HG03354 (cell line): ENCODE results near the gene HOXC10.

Experiments used
- ATAC-seq: cut with Tn5 transposase; IDR thresholded peaks from one replicate; pipeline ENCODE4 v1.9.1; 2021; ENCODE audit warnings: mild to moderate bottlenecking; ENCODE audit not compliant: unreplicated experiment, poor library complexity, severe bottlenecking

The HOXC10 gene

DNA sequence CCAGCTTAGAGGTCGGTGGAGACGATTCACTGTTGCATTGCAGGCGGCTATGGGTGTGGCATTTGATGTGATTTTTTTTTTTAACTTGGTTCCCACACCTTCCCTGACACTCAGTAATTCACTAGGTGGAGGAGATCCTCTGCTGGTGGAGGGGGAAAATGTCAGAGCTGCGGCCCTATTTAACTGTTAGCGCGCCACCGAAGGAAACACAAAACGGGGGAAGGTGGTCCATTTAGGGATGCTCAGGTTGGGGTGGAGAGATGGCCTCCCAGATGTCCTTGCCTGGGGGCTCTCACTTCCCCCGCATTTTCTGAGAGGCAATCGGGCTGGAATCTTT lies 34.5 kb upstream of the HOXC10 start:
- no peak for ATAC-seq

DNA sequence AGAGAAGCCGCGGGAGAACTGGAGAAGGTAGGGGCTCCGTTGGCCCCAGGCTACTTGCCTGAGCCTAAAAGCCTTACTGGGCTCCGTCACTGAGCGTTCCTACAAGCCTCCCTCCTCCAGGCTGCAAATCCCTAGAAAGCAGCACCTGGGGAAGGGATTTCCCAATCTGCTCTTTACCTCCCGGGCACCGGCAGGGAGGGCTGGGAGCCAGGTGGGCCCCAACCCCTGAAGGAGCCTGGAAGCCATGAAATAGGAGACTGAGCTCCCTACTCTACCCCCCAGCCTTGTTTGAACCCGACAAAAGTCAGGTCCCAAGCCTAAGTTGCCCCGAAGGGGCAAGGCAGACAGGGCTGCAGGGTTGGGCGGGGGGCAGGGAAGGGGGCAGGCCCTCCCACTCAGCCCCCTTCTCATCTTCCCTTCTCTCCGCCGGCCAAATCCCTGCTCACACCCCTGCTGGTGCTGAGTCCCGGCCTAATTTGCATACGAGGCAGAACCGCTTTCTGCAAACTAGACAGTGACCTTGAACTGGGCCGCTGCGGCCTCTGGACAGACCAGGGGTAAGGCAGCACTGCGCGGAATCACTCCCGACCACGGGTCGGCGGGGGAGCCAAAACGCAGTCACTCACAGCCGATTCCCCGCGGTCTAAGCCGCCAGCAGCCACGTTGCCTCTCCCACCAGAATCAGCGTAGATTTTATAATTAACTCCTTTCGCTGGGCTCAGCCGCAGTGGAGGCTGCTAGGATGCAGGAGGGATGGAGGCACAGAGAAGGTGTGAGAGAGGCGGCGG lies 34.0 kb upstream of the HOXC10 start:
- ATAC-seq: no peak

GRCh38 chr12:53951577-53952334 lies 33.2 kb upstream of the HOXC10 start:
- no peak for ATAC-seq

DNA sequence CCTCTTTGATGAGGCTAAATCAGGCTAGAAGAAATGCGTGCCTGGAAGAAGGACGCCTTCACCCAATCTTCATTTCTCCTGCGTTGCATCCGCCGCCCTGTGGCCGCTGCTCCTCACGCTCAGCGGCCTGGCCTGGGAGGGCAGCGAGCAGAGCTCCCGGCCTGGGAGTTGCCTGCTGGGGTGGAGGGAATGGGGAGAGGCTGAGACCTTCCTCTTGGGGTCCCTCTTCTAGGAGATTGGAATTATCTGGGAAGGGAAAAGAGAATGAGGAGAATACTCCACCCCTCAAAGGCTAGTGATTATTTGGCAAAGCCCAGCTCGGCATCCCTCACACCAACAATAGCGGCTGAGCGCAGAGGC lies 32.6 kb upstream of the HOXC10 start:
- ATAC-seq: no peak

GRCh38 chr12:53952871-53953734 lies 31.8 kb upstream of the HOXC10 start:
- ATAC-seq: no peak

GRCh38 chr12:53953831-53954693 lies 30.9 kb upstream of the HOXC10 start:
- ATAC-seq: no peak

DNA sequence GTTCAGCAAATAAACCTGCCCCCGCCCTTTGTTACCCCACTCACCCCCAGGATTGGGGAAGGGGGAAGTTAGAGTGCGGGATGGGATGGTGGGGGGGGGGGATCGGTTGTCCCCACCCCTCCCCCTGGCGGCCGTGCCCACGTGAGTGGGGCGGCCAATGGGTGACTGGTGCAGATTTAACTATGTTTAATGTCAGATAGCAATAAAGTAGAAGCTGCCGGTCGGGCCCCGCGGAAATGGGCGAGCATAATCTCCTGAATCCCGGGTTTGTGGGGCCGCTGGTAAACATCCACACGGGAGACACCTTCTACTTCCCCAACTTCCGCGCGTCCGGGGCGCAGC lies 30.3 kb upstream of the HOXC10 start, which contains the start of gene HOXC12:
Gene HOXC12 (plus strand): TSS at position 210 of the 342 bp plus-strand sequence. CDS start 27 bp downstream, at position 237.
- no peak for ATAC-seq

DNA sequence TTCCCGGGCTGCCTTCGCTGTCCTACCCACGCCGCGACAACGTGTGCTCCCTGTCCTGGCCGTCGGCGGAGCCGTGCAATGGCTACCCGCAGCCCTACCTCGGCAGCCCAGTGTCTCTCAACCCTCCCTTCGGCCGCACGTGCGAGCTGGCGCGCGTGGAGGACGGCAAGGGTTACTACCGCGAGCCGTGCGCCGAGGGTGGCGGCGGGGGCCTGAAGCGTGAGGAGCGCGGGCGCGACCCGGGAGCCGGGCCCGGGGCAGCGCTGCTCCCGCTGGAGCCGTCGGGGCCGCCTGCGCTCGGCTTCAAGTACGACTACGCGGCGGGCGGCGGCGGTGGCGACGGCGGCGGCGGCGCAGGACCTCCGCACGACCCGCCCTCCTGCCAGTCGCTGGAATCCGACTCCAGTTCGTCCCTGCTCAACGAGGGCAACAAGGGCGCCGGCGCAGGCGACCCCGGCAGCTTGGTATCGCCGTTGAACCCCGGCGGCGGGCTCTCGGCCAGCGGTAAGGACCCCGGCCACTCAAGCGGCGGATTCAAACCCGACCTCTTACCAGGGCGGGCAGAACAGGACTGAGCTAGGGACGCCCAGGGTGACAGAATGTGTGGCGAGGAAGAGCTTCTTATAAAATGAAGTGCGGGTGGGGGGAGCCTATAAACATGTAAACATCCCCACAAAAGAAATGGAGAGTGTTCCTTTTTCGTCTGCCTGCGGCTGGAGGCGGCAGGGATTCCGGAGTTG lies 29.7 kb upstream of the HOXC10 start:
- ATAC-seq: no peak

DNA sequence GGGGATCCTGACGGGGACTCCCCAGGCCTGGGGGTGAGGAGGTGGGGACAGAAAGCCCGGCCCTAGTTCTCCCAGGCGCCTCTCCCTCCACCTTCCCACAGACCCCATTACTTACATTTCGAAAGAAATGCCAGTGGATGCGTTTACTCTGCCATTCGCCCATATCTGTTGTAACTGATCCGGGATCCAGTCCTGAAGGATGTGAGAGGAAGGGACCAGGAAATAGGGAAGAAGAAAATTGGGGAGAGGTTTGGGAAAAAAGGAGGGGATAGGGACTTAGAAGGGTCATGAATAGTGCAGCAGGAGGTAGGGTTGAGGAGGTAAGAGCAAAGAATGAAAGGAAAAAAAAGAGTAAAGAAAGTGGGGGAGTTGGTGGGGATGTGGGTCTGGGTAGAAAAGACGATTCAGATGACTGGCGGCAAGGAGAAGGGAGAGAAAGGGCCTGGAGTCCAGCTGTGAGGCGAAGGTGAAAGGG lies 29.1 kb upstream of the HOXC10 start:
- no peak for ATAC-seq

GRCh38 chr12:53956251-53956887 lies 28.6 kb upstream of the HOXC10 start:
- ATAC-seq: no peak

DNA sequence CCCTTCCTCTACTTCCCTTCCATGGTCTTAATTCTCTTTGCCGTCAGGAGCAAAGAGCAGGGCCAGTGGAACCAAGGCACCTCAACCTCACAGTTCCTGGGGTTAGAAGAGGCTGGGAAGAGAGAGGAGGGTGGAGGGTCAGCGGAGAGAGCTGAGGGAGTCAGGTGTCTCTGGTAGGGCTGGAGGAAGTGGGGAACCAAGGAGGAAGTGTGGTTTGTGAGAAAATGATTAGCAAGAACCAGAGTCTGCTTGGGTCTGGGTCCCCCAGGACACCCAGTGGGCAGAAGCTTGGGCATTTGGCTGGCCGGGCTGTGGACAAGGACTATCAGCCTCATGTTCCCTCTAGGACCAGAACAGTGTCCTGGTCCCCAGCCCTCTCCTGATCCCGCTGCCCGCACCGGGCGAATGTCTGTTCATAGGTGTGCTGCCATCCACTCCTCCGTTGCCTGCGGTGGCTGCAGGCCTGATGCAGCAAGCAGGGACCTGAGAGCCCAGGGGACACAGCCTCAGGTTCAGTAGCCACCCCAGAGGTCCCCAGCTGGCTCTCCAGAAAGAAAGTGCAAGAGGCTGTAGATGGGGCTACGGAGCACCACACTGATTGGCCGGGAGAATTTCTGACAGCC lies 27.9 kb upstream of the HOXC10 start:
- ATAC-seq: no peak

GRCh38 chr12:53958128-53958527 lies 26.8 kb upstream of the HOXC10 start:
- ATAC-seq: no peak

DNA sequence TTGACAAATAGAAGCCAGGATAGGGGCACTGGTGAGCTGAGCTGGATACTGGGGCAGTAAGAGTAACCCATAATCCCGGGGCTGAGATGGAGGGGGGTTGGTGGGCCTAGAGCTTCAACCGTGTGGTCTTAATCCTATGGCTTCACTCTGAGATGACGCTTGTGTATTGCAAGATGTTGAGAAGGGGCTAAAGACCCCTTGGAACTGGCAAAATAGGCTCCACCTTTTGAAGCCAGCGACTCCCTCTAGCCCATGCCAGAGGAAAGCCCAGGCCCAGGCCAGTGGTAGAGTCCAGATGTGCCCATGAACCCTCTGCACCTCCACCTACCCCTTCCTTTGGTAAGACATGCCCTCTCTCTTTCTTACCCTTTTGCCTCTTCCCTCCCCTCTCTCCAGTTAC lies 25.6 kb upstream of the HOXC10 start:
- no peak for ATAC-seq

GRCh38 chr12:53960187-53961024 lies 24.5 kb upstream of the HOXC10 start:
- ATAC-seq: no peak

DNA sequence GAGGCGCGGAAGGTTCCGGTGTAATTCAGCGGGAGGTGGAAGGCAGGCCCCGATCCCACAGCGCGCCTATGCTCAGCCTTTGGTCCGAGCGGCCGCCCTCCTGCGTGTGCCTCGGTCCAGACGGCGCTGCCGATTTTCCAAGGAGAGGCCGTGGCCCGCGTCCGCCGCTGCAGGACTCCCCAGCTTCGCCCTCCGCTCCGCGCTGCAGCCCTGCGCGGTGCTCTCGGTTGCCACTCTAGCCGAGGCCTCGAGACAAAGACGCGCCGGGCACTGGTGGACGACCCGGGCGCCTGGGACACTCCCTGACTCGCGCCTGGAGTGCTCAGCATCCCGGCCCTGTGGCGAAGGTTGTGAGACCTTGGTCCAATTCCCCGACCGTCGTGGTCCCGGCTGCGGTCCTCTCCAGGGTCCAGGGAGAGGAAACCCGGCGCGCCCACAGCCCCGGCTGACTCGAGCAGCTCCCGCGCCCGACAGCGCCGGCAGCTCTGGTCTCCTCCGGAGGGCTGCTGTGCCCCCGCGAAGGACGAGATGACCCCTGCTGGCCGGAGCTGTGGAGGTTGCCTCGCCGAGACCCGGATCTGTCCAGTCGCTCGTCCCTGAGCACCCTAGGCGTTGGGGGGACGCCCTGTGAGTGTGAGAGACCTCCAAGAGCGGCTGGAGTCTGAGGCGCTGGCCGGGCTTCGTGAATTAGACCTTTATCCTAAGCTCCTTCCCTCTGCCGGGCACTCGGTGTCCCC lies 23.8 kb upstream of the HOXC10 start:
- no peak for ATAC-seq

DNA sequence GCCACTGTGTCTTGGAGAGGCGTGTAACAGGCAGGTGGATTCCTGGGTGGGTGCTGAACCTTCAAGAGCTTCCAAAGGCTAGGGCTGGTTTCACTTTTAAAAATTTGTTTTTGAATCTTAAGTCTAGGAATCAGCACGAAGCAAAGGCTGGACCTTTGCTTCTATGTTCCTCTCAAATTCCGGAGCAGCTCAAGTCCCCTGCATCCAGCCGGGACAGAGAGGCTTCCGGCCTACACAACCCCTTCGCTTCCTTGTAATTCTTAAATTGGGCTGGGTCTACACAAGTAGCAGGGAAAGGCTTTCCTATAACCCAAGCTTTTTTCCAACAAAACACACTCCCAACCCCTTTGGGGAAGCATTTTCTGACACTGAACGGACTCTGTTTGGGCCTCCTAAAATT lies 21.9 kb upstream of the HOXC10 start:
- ATAC-seq: no peak
